Upper lobe of right lung (tissue), 1 donor: ENCODE results near the gene STK4. TPM values are rescaled to one million over a fixed set of nuclear protein-coding genes. Genes with fewer than 3 reads are reported as not detected.

Source experiments
- ATAC-seq: fragments of 200-7000 bp; cut with Tn5 transposase; one replicate; pipeline ENCODE4 v1.9.1; 2020; ENCODE audit warnings: mild to moderate bottlenecking, moderate library complexity
- DNase-seq: peaks from one replicate; pipeline ENCODE4 v3.0.0-alpha.2; 2020
- H3K27ac ChIP-seq: fragments of 200-600 bp; one replicate; pipeline ENCODE4 v1.8.0; 2022
- H3K27me3 ChIP-seq: fragments of 200-600 bp; one replicate; pipeline ENCODE4 v1.8.0; 2022; ENCODE audit warnings: mild to moderate bottlenecking
- H3K36me3 ChIP-seq: fragments of 200-600 bp; one replicate; pipeline ENCODE4 v1.8.0; 2022
- H3K4me1 ChIP-seq: fragments of 200-600 bp; one replicate; pipeline ENCODE4 v1.8.0; 2022
- H3K4me3 ChIP-seq: fragments of 200-600 bp; one replicate; pipeline ENCODE4 v1.8.0; 2022; ENCODE audit warnings: mild to moderate bottlenecking
- H3K9me3 ChIP-seq: fragments of 200-600 bp; one replicate; pipeline ENCODE4 v1.8.0; 2022
- intact Hi-C: fragments of 100-400 bp; cut with DNase I; formaldehyde crosslinking; loops from one replicate; pipeline ENCODE4 v1.11.0; 2022
- total RNA-seq: library from RNA; stranded (reverse); fragmentation: NEBNext Ultra II Directional; extraction: Animal tissue kit (Norgen Biotek cat#: 25700); gene quantifications from one replicate; pipeline ENCODE4 v1.2.1, GENCODE V29; 2021
- TF ChIP-seq, protein P1 (sequence below): fragments of 200-600 bp; IDR thresholded peaks from one replicate; pipeline ENCODE4 v1.8.0; 2022; ENCODE audit warnings: antibody characterized with exemption
- donor health status: DM: no; HTN: yes; CAD: no; lungs with severe emphysema.

Gene STK4
- total RNA-seq, 1 donor from 2014 or later: 52.6 TPM

DNA sequence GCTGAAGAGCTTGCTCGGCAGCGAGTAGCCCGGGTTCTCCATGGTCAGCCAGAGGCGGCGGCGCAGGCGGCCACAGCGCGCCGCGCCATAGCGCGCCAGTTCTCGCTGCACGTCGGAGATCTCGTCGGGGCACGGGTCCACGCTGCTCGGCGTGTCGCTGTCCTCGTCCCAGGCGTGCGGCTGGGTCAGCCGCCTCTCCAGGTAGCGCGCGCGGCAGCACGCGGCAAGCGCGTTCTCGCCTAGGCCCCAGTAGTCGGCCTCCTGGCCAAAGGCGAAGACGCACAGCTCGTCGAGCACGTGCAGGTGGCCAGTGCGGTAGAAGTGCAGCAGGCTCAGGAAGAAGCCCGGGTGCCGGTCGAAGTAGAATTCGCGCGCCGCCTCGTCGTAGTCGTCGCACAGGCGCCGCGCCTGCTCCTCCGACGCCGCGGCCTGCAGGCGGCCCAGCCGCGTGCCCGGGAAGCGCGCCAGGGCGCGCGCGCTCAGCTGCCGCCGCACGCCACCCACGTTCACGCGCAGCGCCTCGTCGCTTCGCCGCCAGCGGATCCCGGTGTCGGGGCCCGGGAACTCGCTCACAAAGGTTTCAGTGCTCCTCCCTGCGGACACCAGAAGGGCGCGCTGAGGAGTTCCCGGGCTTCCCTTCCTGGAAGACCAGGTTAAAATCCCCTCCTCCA, 131.9 kb downstream of the STK4 start:
- no peak for DNase-seq
- intact Hi-C loops: loop anchor here (10.0 kb wide), 1 partner anchor 53 kb away; no protein-coding TSS in a partner anchor
- H3K4me1 ChIP-seq: peaks cover 12% of the 10 kb centered on the region
- TF ChIP-seq, protein P1, sequence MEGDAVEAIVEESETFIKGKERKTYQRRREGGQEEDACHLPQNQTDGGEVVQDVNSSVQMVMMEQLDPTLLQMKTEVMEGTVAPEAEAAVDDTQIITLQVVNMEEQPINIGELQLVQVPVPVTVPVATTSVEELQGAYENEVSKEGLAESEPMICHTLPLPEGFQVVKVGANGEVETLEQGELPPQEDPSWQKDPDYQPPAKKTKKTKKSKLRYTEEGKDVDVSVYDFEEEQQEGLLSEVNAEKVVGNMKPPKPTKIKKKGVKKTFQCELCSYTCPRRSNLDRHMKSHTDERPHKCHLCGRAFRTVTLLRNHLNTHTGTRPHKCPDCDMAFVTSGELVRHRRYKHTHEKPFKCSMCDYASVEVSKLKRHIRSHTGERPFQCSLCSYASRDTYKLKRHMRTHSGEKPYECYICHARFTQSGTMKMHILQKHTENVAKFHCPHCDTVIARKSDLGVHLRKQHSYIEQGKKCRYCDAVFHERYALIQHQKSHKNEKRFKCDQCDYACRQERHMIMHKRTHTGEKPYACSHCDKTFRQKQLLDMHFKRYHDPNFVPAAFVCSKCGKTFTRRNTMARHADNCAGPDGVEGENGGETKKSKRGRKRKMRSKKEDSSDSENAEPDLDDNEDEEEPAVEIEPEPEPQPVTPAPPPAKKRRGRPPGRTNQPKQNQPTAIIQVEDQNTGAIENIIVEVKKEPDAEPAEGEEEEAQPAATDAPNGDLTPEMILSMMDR: no peak
- no peak overlapping the region for H3K27ac ChIP-seq
- H3K27me3 ChIP-seq: peaks cover 45% of the 10 kb centered on the region
- H3K9me3 ChIP-seq: no peaks in the 10 kb centered on the region
- no peak overlapping the region for H3K4me3 ChIP-seq
- no peaks in the 10 kb centered on the region for H3K36me3 ChIP-seq
- peak; percentile 2 for ATAC-seq

DNA sequence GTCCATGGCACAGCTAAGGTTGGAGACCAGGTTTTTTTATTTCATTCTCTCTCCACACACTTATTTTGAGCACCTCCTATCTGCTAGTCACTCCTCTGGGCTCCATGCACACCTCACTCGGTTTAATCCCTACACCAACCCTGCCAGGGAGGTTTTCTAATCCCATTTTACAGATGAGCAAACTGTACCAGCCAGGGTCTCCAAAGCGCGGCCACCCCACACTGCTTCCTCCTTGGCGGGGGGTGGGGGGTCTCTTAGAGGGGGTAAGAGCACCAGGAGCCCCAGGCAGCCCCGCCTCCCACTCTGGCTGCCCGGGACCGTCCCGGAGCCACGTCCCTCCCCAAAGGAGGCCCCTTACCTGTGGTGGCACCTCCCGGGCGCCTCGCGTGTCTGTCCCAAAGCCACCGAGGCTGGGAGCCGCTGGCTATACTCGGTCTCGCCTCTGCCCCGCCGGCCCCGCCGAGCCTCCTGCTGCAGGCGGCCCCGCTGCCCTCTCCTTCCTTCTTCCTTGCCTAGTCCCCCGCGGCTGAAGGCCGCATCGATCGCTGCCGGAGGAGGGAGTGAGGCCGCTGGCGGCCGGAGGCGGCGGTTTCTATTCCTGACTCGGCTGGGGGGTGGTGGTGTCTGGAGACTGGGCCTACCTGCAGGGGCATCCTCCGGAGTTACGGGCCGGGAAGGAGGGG, 134.4 kb downstream of the STK4 start, which contains the start of gene KCNS1:
TSS of gene KCNS1 (minus strand) at position 565 of the 683 bp plus-strand sequence. CDS start 1,891 bp downstream, outside the sequence.
- peak; percentile 72 for DNase-seq
- no peaks in the 10 kb centered on the region for H3K36me3 ChIP-seq
- peaks cover 9% of the 10 kb centered on the region for H3K4me1 ChIP-seq
- peak; percentile 32 for ATAC-seq
- intact Hi-C loops: no loop called here
- no peaks in the 10 kb centered on the region for H3K9me3 ChIP-seq
- TF ChIP-seq, protein P1: no peak
- peaks cover 45% of the 10 kb centered on the region for H3K27me3 ChIP-seq
- H3K4me3 ChIP-seq: peak within 1 kb of the TSS; percentile 26
- H3K27ac ChIP-seq: peak within 1 kb of the TSS; percentile 11

DNA sequence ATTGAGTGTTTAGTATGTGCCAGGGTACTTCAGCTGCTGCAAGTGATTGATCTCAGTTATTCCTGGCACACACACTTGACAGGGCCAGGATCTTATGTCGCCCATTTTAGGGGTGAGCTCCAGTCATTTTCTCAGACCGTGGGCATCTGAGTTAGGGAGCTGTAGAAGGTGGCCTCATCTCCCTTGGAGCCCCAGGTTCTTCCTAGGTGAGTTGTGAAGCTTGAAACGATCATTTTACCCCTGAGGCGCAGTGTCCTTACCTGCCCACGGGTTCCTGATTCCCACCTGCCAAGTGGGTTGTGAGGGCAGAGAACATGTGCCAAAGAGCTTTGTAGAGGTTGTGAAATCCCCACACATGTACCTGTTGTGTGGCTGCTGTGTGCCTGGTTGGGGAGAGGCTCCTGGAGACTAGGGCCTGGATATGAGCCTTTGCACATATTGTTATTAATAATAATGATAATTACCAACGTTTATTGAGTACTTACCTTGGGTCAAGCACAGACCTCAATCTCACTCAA, 135.1 kb downstream of the STK4 start:
- ATAC-seq: peak; percentile 45
- Histone ChIP-seq H3K27ac (no peak overlapping the region), H3K4me1 (peaks cover 9% of the 10 kb centered on the region), H3K27me3 (peaks cover 39% of the 10 kb centered on the region), H3K36me3 (no peaks in the 10 kb centered on the region), H3K9me3 (no peaks in the 10 kb centered on the region), H3K4me3 (no peak overlapping the region)
- intact Hi-C loops: no loop called here
- DNase-seq: no peak
- TF ChIP-seq, protein P1: no peak

DNA sequence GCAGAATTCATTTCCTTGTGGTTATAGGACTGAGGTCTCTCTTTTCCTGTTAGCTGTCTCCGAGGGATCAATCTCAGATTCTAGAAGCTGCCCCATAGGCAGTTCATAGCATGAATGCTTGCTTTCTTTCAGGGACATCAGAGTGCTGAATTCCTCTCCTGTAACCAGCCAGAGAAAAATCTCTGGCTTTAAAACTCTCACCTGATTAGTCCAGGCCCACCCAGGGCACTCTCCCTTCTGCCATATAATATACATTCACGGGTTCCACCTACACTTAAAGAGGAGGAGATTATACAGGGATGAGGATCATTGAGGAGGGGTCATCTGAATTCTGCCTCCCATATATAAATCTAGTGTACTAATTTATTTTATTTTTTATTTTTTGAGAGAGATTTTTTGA, 136.8 kb downstream of the STK4 start:
- Histone ChIP-seq H3K4me3 (no peak overlapping the region), H3K9me3 (no peaks in the 10 kb centered on the region), H3K36me3 (no peaks in the 10 kb centered on the region), H3K27ac (no peak overlapping the region), H3K4me1 (peaks cover 2% of the 10 kb centered on the region), H3K27me3 (peaks cover 23% of the 10 kb centered on the region)
- ATAC-seq (no peak), DNase-seq (no peak)
- TF ChIP-seq, protein P1: no peak
- intact Hi-C loops: no loop called here

DNA sequence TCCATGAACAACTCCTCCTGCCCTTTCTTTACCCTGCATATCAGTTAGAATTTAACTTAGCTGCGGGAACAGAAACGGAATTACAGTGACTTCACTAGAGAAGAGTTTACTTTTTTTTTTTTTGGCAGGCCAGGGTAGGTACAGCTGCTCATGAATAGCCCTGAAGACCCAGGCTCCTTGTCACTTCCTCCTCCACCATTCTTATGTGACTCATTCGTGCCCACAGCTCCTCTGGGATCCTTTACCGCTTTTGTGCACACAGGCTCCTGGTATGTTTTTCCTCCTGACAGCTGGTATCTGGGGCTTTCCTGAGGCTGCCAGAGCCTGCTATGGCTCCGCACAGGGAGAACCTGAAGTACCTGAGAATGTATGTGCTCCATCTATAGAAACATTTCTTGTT, 138.5 kb downstream of the STK4 start:
- Histone ChIP-seq H3K27ac (no peak overlapping the region), H3K27me3 (peaks cover 10% of the 10 kb centered on the region), H3K36me3 (no peaks in the 10 kb centered on the region), H3K4me1 (no peaks in the 10 kb centered on the region), H3K9me3 (no peaks in the 10 kb centered on the region), H3K4me3 (no peak overlapping the region)
- TF ChIP-seq, protein P1: no peak
- intact Hi-C loops: no loop called here
- ATAC-seq: peak; percentile 47
- DNase-seq: no peak
